Testis (tissue), 2 donors: Measurements from ENCODE around the gene CEMIP.

Experiments used
- CTCF ChIP-seq, 3 experiments: fragments of 450-650 bp in 2 of 3; fragments of 200-600 bp in 1 of 3; sonication (generic) in 1 of 3; IDR thresholded peaks; one replicate each; pipeline ENCODE4 v1.5.1; 2016 to 2019; ENCODE audit warnings: antibody characterized with exemption in 3 of 3, mild to moderate bottlenecking in 2 of 3, moderate library complexity in 1 of 3
- POLR2A ChIP-seq: fragments of 450-650 bp; IDR thresholded peaks from one replicate; pipeline ENCODE4 v1.6.1; 2017; ENCODE audit warnings: antibody characterized with exemption, mild to moderate bottlenecking, moderate library complexity

GRCh38 chr15:80846031-80846815 is 67.1 kb downstream of the CEMIP start:
- TF ChIP-seq POLR2A (no peak), CTCF (IDR thresholded peaks at IDR 0.05) (no peak)
